Hepatocyte (in vitro differentiated cells): ENCODE measurements around the gene RNU4-1. TPM values are rescaled to one million over a fixed set of nuclear protein-coding genes. Genes with fewer than 3 reads are reported as not detected.

Experiments used
- DNase-seq: peaks from one replicate; pipeline ENCODE4 v3.0.0-alpha.2; 2016; ENCODE audit warnings: low spot score
- H2AFZ ChIP-seq: fragments of 200-600 bp; sonication (generic); 2 replicates; pipeline ENCODE4 v1.6.0; 2016; ENCODE audit warnings: antibody characterized with exemption, mild to moderate bottlenecking
- H3K27ac ChIP-seq: fragments of 200-600 bp; sonication (generic); 2 replicates; pipeline ENCODE4 v1.5.1; 2016; ENCODE audit warnings: mild to moderate bottlenecking
- H3K27me3 ChIP-seq: fragments of 200-600 bp; sonication (generic); 2 replicates; pipeline ENCODE4 v1.6.1; 2016
- H3K36me3 ChIP-seq: fragments of 200-600 bp; sonication (generic); replicated peaks from 2 replicates; pipeline ENCODE4 v1.5.1; 2016; ENCODE audit warnings: low read depth; ENCODE audit not compliant: insufficient read depth
- H3K4me1 ChIP-seq: fragments of 200-600 bp; sonication (generic); 2 replicates; pipeline ENCODE4 v1.5.1; 2016; ENCODE audit warnings: mild to moderate bottlenecking, moderate library complexity; ENCODE audit not compliant: insufficient read depth
- H3K4me2 ChIP-seq: fragments of 200-600 bp; sonication (generic); 2 replicates; pipeline ENCODE4 v1.6.0; 2016
- H3K4me3 ChIP-seq: fragments of 200-600 bp; sonication (generic); 2 replicates; pipeline ENCODE4 v1.5.1; 2016; ENCODE audit warnings: mild to moderate bottlenecking
- H3K79me2 ChIP-seq: fragments of 200-600 bp; sonication (generic); 2 replicates; pipeline ENCODE4 v1.6.0; 2017; ENCODE audit warnings: mild to moderate bottlenecking
- H3K9me2 ChIP-seq: fragments of 200-600 bp; sonication (generic); replicated peaks from 2 replicates; pipeline ENCODE4 v1.6.0; 2017; ENCODE audit warnings: mild to moderate bottlenecking; ENCODE audit not compliant: insufficient read depth
- H3K9me3 ChIP-seq: fragments of 200-600 bp; sonication (generic); 2 replicates; pipeline ENCODE4 v1.5.1; 2016; ENCODE audit warnings: low read depth, mild to moderate bottlenecking
- H4K20me1 ChIP-seq: fragments of 200-600 bp; sonication (generic); 2 replicates; pipeline ENCODE4 v1.6.0; 2016; ENCODE audit warnings: mild to moderate bottlenecking; ENCODE audit not compliant: insufficient read depth, poor library complexity, severe bottlenecking
- CTCF ChIP-seq: fragments of 200-600 bp; sonication (generic); IDR thresholded peaks from 2 replicates; pipeline ENCODE4 v1.5.1; 2016; ENCODE audit warnings: antibody characterized with exemption, mild to moderate bottlenecking; ENCODE audit not compliant: poor library complexity
- EZH2 ChIP-seq: fragments of 200-600 bp; sonication (generic); IDR thresholded peaks from 2 replicates; pipeline ENCODE4 v1.6.1; 2016; ENCODE audit warnings: antibody characterized with exemption, mild to moderate bottlenecking, borderline replicate concordance
- EZH2phosphoT487 ChIP-seq: fragments of 200-600 bp; sonication (generic); IDR thresholded peaks from one replicate; pipeline ENCODE4 v1.6.1; 2018; ENCODE audit warnings: antibody characterized with exemption, mild to moderate bottlenecking, low read depth, moderate library complexity; ENCODE audit not compliant: unreplicated experiment, severe bottlenecking
- WGBS: methylation state at CpG from one replicate; pipeline ENCODE4 v1.1.6; 2016; ENCODE audit warnings: low lambda C conversion rate; ENCODE audit errors: missing lambda C conversion rate; 5-methylcytosine and 5-hydroxymethylcytosine counted together
- polyA plus RNA-seq: library from polyadenylated mRNA; unstranded; fragments of >200 nt; fragmentation: Nextera tagmentation; extraction: Ambion mirVana; gene quantifications from 2 replicates; pipeline ENCODE4 v1.2.1, GENCODE V29; 2016
- total RNA-seq: library from RNA; depleted of rRNA; stranded (reverse); fragments of >200 nt; gene quantifications from 2 replicates; pipeline ENCODE4 v1.2.3, GENCODE V29; 2014

The RNU4-1 gene
- total and polyA plus RNA-seq, 2 experiments from 2014 or later, result under 0.01 TPM; not detected in 1

DNA sequence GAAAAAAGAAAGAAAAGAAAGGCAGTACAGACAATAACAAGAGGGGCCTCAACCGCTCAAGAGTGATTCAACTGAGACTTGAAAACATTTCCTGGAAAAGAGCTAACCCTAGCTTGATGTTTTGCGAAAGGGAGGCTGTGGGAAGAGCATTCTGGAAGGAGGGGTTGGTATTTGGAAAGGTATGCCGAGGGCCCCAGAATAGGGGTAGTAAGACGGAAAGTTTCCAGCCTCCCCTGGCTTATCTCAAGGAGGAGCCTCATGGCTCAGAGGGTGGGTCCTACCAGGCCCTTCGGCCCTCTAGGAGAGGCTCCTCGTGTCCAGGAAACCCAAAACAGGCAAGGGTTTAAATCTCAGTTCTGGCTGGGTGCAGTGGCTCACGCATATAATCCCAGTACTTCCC, 9.7 kb downstream of the RNU4-1 start:
- no peaks in the 10 kb centered on the region for H3K36me3 ChIP-seq
- no peak overlapping the region for H2AFZ ChIP-seq
- no peaks in the 10 kb centered on the region for H3K4me1 ChIP-seq
- H3K4me3 ChIP-seq, result no peak overlapping the region
- no peaks in the 10 kb centered on the region for H4K20me1 ChIP-seq
- TF ChIP-seq EZH2, result no peak
- TF ChIP-seq CTCF, result no peak
- no peak for TF ChIP-seq EZH2phosphoT487
- no peaks in the 10 kb centered on the region for H3K9me2 ChIP-seq
- WGBS, result 45% methylated on average over 7 of the region's 7 CpGs
- H3K27ac ChIP-seq, result peak overlapping the region; percentile 50
- no peaks in the 10 kb centered on the region for H3K27me3 ChIP-seq
- no peaks in the 10 kb centered on the region for H3K9me3 ChIP-seq
- H3K79me2 ChIP-seq, result no peaks in the 10 kb centered on the region
- peak; percentile 60 for DNase-seq
- no peak overlapping the region for H3K4me2 ChIP-seq

- DNase-seq, result no peak
- Histone ChIP-seq H3K4me2 (no peak overlapping the region), H3K27me3 (no peaks in the 10 kb centered on the region), H4K20me1 (no peaks in the 10 kb centered on the region), H2AFZ (no peak overlapping the region), H3K79me2 (no peaks in the 10 kb centered on the region), H3K9me2 (no peaks in the 10 kb centered on the region), H3K4me1 (peaks cover 4% of the 10 kb centered on the region), H3K4me3 (no peak overlapping the region), H3K9me3 (no peaks in the 10 kb centered on the region), H3K36me3 (no peaks in the 10 kb centered on the region), H3K27ac (peak overlapping the region; percentile 63)
- TF ChIP-seq EZH2, result no peak
- TF ChIP-seq EZH2phosphoT487, result no peak
- no peak for TF ChIP-seq CTCF
- WGBS, result 98% methylated on average over 45 of the region's 57 CpGs
Observed at GRCh38 chr12:120278137-120279069, 14.6 kb downstream of the RNU4-1 start.

GRCh38 chr12:120276734-120277133, 16.3 kb downstream of the RNU4-1 start:
- no peak overlapping the region for H2AFZ ChIP-seq
- peaks cover 4% of the 10 kb centered on the region for H3K4me1 ChIP-seq
- H3K4me2 ChIP-seq, result no peak overlapping the region
- H3K9me3 ChIP-seq, result no peaks in the 10 kb centered on the region
- 89% methylated on average over 6 of the region's 6 CpGs for WGBS
- H3K27me3 ChIP-seq, result no peaks in the 10 kb centered on the region
- no peaks in the 10 kb centered on the region for H3K36me3 ChIP-seq
- no peak for DNase-seq
- H3K79me2 ChIP-seq, result no peaks in the 10 kb centered on the region
- TF ChIP-seq CTCF, result no peak
- peak overlapping the region; percentile 73 for H3K27ac ChIP-seq
- no peaks in the 10 kb centered on the region for H3K9me2 ChIP-seq
- H4K20me1 ChIP-seq, result no peaks in the 10 kb centered on the region
- no peak overlapping the region for H3K4me3 ChIP-seq
